AG04449 (cell line): ENCODE data around the gene TCEA3.
"Not testable (repeated sequence)": the region's sequence is repeated elsewhere in the genome, so short reads cannot be mapped to it uniquely, and the experiment has no call there.

Experiments used
- CTCF ChIA-PET: fragments of 350-600 bp; formaldehyde crosslinking; extraction: SDS; loops from one replicate; lab custom pipeline; 2021; ENCODE audit warnings: antibody characterized with exemption; lab: Yijun Ruan, JAX
- POLR2A ChIA-PET: fragments of 400-600, 350-600 bp; formaldehyde crosslinking; extraction: SDS; loops from one replicate; lab custom pipeline; 2020; ENCODE audit warnings: antibody characterized with exemption, inconsistent platforms; lab: Yijun Ruan, JAX
- DNase-seq: peaks from one replicate; pipeline ENCODE4 v3.0.0-alpha.2; 2010; ENCODE audit warnings: low read depth, low spot score
- H3K4me3 ChIP-seq: 2 replicates; pipeline ENCODE4 v1.5.1; 2011; ENCODE audit warnings: low read depth, mild to moderate bottlenecking, control low read depth, low read length
- TF ChIP-seq, protein P1 (sequence below): IDR thresholded peaks from one replicate; pipeline ENCODE4 v1.5.1; 2011; ENCODE audit warnings: mild to moderate bottlenecking, moderate library complexity, low read length, control low read depth, inconsistent platforms; ENCODE audit not compliant: insufficient read depth; ENCODE audit errors: missing control alignments

Gene TCEA3

GRCh38 chr1:23383577-23384311 lies 40.8 kb downstream of the TCEA3 start:
- POLR2A ChIA-PET, result no interaction called here
- TF ChIP-seq, protein P1, sequence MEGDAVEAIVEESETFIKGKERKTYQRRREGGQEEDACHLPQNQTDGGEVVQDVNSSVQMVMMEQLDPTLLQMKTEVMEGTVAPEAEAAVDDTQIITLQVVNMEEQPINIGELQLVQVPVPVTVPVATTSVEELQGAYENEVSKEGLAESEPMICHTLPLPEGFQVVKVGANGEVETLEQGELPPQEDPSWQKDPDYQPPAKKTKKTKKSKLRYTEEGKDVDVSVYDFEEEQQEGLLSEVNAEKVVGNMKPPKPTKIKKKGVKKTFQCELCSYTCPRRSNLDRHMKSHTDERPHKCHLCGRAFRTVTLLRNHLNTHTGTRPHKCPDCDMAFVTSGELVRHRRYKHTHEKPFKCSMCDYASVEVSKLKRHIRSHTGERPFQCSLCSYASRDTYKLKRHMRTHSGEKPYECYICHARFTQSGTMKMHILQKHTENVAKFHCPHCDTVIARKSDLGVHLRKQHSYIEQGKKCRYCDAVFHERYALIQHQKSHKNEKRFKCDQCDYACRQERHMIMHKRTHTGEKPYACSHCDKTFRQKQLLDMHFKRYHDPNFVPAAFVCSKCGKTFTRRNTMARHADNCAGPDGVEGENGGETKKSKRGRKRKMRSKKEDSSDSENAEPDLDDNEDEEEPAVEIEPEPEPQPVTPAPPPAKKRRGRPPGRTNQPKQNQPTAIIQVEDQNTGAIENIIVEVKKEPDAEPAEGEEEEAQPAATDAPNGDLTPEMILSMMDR, result no peak
- H3K4me3 ChIP-seq, result no peak overlapping the region
- no peak for DNase-seq
- CTCF ChIA-PET, result interaction anchor here (0.7 to 1.0 kb wide), 3 partner anchors 11 to 30 kb away, joined by 3 to 5 read pairs (median 4); no protein-coding TSS in a partner anchor

DNA sequence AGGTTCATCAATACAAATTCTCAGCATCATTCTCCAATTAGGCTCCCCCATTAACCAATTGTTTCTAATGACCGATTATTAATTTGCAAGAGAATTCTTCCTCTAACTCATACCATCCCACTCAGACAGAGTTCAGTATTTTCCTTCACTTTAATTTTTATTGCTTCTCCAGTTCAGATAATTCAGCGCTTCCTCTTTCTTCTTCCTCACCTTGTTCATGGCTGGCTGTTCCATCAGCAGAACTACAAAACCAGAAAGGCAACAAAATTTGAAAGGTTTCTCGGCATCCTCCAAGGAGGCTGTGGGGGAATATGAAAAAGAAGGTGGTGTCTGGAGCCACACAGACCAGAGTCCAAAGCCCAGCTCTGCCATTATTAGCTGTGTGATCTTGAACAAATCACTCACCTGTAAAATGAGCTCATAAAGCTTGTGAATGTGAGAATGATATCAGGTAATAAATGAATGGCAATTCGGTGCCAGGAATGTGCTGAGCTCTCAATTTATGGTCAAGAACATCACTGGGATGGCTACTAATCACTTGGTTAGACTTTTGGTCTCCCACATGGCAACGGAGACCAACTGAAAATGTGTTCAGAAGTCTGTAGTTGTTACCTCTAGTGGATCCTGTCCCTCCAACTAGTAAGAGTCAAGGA lies 43.2 kb downstream of the TCEA3 start:
- ChIA-PET CTCF (interaction anchor here (1.5 to 1.7 kb wide), 2 partner anchors 11 to 24 kb away, joined by 5 to 6 read pairs; partner anchors contain the start of gene ZNF436), POLR2A (no interaction called here)
- TF ChIP-seq, protein P1, result no peak
- no peak overlapping the region for H3K4me3 ChIP-seq
- DNase-seq, result no peak

DNA sequence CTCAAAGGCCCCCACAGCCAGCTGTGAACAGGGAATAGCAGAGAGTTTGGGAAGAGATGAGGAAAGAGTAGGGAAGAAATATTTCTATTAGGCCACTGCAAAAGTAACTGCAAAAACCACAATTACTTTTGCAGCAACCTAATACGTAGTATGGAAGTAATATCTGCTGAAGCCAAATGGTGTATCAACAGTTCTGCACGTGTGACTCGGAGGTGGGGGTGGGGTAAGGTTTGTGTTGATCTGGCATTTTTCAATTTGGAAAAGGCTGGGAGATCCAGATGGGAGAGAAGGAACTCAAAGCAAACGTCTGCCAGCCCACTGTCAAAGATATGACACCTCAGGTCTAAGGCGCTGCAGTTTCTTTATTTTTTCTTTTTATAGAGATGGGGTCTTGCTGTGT lies 43.8 kb downstream of the TCEA3 start:
- TF ChIP-seq, protein P1, result no peak
- ChIA-PET CTCF (interaction anchor here (1.5 kb wide), 2 partner anchors 11 to 23 kb away, joined by 5 read pairs; partner anchors contain the start of gene ZNF436), POLR2A (no interaction called here)
- H3K4me3 ChIP-seq, result no peak overlapping the region
- no peak for DNase-seq

GRCh38 chr1:23380236-23380635 lies 44.3 kb downstream of the TCEA3 start:
- POLR2A ChIA-PET, DNase-seq, H3K4me3 ChIP-seq: not testable (repeated sequence)
- CTCF ChIA-PET, result interaction anchor here (1.5 kb wide), 1 partner anchor 24 kb away, joined by 5 read pairs; no protein-coding TSS in a partner anchor

- H3K4me3 ChIP-seq, result no peak overlapping the region
- ChIA-PET POLR2A (interaction anchor here (0.7 to 1.2 kb wide), 2 partner anchors 9 to 33 kb away, joined by 3 to 4 read pairs; partner anchors contain the start of gene HNRNPR), CTCF (interaction anchor here (0.8 kb wide), 1 partner anchor 27 kb away, joined by 7 read pairs; no protein-coding TSS in a partner anchor)
- TF ChIP-seq, protein P1, result no peak
- peak; percentile 21 for DNase-seq
Measured at GRCh38 chr1:23376890-23377811, 47.4 kb downstream of the TCEA3 start.

DNA sequence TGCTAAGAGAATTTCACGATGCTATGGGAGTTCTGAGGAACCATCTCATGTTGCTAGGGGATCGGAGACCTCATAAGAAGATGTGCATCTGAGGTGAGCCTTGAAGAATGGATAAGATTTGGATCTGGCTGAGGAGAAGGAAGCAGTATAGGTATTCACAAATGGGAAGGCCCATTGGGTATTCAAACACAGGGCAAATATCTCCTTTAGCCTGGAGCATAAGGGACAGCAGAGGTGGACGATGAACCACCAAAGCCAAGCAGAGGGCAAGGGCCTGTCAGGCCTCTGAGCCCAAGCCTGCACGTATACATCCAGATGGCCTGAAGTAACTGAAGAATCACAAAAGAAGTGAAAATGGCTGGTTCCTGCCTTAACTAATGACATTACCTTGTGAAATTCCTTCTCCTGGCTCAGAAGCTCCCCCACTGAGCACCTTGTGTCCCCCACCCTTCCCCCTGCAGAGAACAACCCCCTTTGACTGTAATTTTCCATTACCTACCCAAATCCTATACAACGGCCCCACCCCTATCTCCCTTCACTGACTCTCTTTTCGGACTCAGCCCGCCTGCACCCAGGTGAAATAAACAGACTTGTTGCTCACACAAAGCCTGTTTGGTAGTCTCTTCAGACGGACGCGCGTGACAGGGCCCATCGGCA lies 50.3 kb downstream of the TCEA3 start:
- DNase-seq, POLR2A ChIA-PET, H3K4me3 ChIP-seq: not testable (repeated sequence)
- CTCF ChIA-PET, result interaction anchor here (1.0 to 1.5 kb wide), 2 partner anchors 29 to 75 kb away, joined by 3 to 5 read pairs; no protein-coding TSS in a partner anchor
